ENCODE data around the gene CLEC2B. TPM values are rescaled to one million over a fixed set of nuclear protein-coding genes. Genes with fewer than 3 reads are reported as not detected.

CLEC2B gene
- total RNA-seq, 1 experiment from 2014 or later = not detected

DNA sequence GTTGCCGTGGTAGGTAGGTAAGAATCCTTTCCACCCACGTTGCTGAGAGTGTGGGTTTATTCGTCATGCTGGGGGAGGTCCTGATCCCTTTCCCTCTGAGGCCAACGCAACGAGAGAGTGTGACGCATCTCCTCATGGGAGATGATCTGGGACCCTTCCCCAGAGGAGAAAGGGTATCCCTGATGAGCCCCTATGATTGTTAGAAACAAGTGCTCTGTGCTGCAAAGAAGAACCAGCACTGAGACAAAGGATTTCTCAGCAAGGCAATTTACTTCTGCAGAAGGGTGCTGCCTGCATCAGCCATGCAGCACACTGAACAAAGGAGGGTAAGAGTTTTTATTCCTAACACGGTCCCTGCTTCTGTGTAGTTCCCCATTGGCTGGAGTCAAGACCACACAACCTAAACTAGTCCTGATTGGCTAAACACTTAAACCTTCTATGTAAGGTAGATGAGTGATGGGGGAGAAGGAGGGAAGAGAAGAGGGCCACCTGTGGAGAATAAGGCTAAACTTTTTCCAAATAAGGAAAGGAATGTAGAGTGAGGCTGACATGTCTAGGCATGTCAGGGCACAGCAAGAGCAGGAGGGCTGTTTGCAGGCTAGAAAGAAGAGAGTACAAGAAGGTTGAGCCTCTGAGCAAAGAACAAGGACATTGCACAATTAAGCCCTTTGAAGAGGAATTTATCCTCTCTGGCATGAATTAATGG is 41.7 kb upstream of the CLEC2B start:
- H3F3A ChIP-seq (ENCODE audit: low read length, unreplicated experiment) = no peaks in the 10 kb centered on the region
- H3K36me3 ChIP-seq (ENCODE audit: low read depth, low read length) = no peaks in the 10 kb centered on the region
- no peak overlapping the region for H3K27ac ChIP-seq (ENCODE audit: low read length)
- ChIA-PET CTCF (no interaction called here), POLR2A (ENCODE audit: unreplicated experiment) (no interaction called here)
- TF ChIP-seq EZH2phosphoT487 (IDR thresholded peaks at IDR 0.05; ENCODE audit: borderline replicate concordance, low read length) (no peak), EZH2 (IDR thresholded peaks at IDR 0.05; ENCODE audit: low read length, unreplicated experiment) (no peak)
- TF ChIP-seq, protein P1, sequence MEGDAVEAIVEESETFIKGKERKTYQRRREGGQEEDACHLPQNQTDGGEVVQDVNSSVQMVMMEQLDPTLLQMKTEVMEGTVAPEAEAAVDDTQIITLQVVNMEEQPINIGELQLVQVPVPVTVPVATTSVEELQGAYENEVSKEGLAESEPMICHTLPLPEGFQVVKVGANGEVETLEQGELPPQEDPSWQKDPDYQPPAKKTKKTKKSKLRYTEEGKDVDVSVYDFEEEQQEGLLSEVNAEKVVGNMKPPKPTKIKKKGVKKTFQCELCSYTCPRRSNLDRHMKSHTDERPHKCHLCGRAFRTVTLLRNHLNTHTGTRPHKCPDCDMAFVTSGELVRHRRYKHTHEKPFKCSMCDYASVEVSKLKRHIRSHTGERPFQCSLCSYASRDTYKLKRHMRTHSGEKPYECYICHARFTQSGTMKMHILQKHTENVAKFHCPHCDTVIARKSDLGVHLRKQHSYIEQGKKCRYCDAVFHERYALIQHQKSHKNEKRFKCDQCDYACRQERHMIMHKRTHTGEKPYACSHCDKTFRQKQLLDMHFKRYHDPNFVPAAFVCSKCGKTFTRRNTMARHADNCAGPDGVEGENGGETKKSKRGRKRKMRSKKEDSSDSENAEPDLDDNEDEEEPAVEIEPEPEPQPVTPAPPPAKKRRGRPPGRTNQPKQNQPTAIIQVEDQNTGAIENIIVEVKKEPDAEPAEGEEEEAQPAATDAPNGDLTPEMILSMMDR (conservative IDR thresholded peaks at IDR 0.05; ENCODE audit: low read depth, low read length) = no peak
- no peaks in the 10 kb centered on the region for H3K9me2 ChIP-seq (replicated peaks; ENCODE audit: low read length)
- no peaks in the 10 kb centered on the region for H4K20me1 ChIP-seq (ENCODE audit: low read length)
- H3K4me3 ChIP-seq (ENCODE audit: low read length) = no peak overlapping the region
- no TSS peak for BruUV-seq (replicated peaks)
- 0 out of 2 replicates have a peak, but pooled peaks cover 5% of the 10 kb centered on the region for H3K9me3 ChIP-seq (ENCODE audit: low read length)
- no peak for DNase-seq
- H2AFZ ChIP-seq (ENCODE audit: low read length) = no peak overlapping the region
- H3K4me1 ChIP-seq (ENCODE audit: insufficient read depth, low read length) = no peaks in the 10 kb centered on the region
- ATAC-seq = no peak
- no peaks in the 10 kb centered on the region for H3K79me2 ChIP-seq (ENCODE audit: low read length)
- intact Hi-C loops (cut with micrococcal nuclease) = no loop called here
- H3K27me3 ChIP-seq (ENCODE audit: low read length) = peaks cover 15% of the 10 kb centered on the region; the same call in 1 of the 2 replicates
- no peak overlapping the region for H3K4me2 ChIP-seq (ENCODE audit: low read length)
- no peak overlapping the region for H3K9ac ChIP-seq (ENCODE audit: low read length)

DNA sequence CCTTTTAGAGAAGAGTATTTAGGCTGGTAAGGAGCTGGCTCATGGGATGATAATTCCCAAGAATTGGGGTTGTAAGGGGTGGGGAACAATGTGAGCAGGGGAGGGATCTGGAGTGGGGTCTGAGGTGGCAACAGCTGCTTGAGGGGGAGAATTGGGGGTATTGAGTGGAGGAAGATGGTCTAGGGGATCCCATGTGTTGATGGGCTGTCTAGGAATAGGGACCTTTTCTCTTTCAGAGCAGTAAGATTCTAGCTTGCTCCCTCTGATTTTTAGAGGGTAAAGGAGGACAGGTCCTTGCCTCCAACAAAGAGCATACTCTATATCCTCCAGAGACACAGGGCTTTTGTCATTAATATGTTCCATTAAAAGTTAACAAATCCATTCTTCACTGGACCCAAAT is 40.6 kb upstream of the CLEC2B start:
- Histone ChIP-seq H3K27ac (ENCODE audit: low read length) (no peak overlapping the region), H3K79me2 (ENCODE audit: low read length) (no peaks in the 10 kb centered on the region), H3F3A (ENCODE audit: low read length, unreplicated experiment) (no peaks in the 10 kb centered on the region), H3K4me1 (ENCODE audit: insufficient read depth, low read length) (no peaks in the 10 kb centered on the region), H4K20me1 (ENCODE audit: low read length) (no peaks in the 10 kb centered on the region), H3K9me2 (replicated peaks; ENCODE audit: low read length) (no peaks in the 10 kb centered on the region), H3K4me2 (ENCODE audit: low read length) (no peak overlapping the region), H3K9ac (ENCODE audit: low read length) (no peak overlapping the region), H3K27me3 (ENCODE audit: low read length) (peaks cover 15% of the 10 kb centered on the region; the same call in 1 of the 2 replicates), H3K4me3 (ENCODE audit: low read length) (no peak overlapping the region), H2AFZ (ENCODE audit: low read length) (no peak overlapping the region), H3K9me3 (ENCODE audit: low read length) (0 out of 2 replicates have a peak, but pooled peaks cover 5% of the 10 kb centered on the region), H3K36me3 (ENCODE audit: low read depth, low read length) (no peaks in the 10 kb centered on the region)
- POLR2A ChIA-PET (ENCODE audit: unreplicated experiment) = no interaction called here
- ATAC-seq = no peak
- CTCF ChIA-PET = no interaction called here
- no TSS peak for BruUV-seq (replicated peaks)
- DNase-seq = no peak
- TF ChIP-seq, protein P1 (conservative IDR thresholded peaks at IDR 0.05; ENCODE audit: low read depth, low read length) = no peak
- TF ChIP-seq EZH2 (IDR thresholded peaks at IDR 0.05; ENCODE audit: low read length, unreplicated experiment) = no peak
- TF ChIP-seq EZH2phosphoT487 (IDR thresholded peaks at IDR 0.05; ENCODE audit: borderline replicate concordance, low read length) = no peak
- intact Hi-C loops (cut with micrococcal nuclease) = no loop called here

DNA sequence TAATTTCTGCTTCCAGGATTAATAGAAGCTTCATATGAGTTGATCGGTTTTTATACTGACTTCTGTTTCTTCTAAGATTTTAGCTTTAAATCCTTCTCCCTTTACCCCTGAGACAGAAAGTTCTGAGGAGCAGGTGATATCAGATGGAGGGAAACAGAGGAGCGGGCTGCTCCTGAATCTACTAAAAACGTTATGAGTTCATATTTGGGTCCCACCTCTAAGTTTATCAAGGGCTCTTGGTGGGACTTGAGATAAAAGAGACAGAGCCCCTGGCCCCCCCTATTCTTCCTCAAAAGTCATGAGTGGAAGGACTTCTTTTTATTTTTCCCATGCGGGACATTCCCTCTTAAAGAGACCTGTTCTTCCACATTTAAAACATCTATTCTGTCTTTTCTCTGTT is 39.2 kb upstream of the CLEC2B start:
- DNase-seq (no peak), ATAC-seq (no peak)
- Histone ChIP-seq H3K9me3 (ENCODE audit: low read length) (0 out of 2 replicates have a peak, but pooled peaks cover 5% of the 10 kb centered on the region), H3K9me2 (replicated peaks; ENCODE audit: low read length) (no peaks in the 10 kb centered on the region), H3K4me2 (ENCODE audit: low read length) (no peak overlapping the region), H3K4me1 (ENCODE audit: insufficient read depth, low read length) (no peaks in the 10 kb centered on the region), H3K27ac (ENCODE audit: low read length) (no peak overlapping the region), H3K9ac (ENCODE audit: low read length) (no peak overlapping the region), H2AFZ (ENCODE audit: low read length) (no peak overlapping the region), H3K36me3 (ENCODE audit: low read depth, low read length) (no peaks in the 10 kb centered on the region), H3F3A (ENCODE audit: low read length, unreplicated experiment) (no peaks in the 10 kb centered on the region), H3K27me3 (ENCODE audit: low read length) (peaks cover 15% of the 10 kb centered on the region; the same call in 1 of the 2 replicates), H3K4me3 (ENCODE audit: low read length) (no peak overlapping the region), H3K79me2 (ENCODE audit: low read length) (no peaks in the 10 kb centered on the region), H4K20me1 (ENCODE audit: low read length) (no peaks in the 10 kb centered on the region)
- TF ChIP-seq EZH2phosphoT487 (IDR thresholded peaks at IDR 0.05; ENCODE audit: borderline replicate concordance, low read length) (no peak), EZH2 (IDR thresholded peaks at IDR 0.05; ENCODE audit: low read length, unreplicated experiment) (no peak)
- TF ChIP-seq, protein P1 (conservative IDR thresholded peaks at IDR 0.05; ENCODE audit: low read depth, low read length) = no peak
- BruUV-seq (replicated peaks) = no TSS peak
- ChIA-PET CTCF (no interaction called here), POLR2A (ENCODE audit: unreplicated experiment) (no interaction called here)
- intact Hi-C loops (cut with micrococcal nuclease) = no loop called here
